Stimulated activated memory B cell treated with anti-CD40 and anti-IgM and Interleukin-4, amounts not matched to agents 10 μg/mL and 1 μg/mL and 100 μg/mL, for 72 hours (primary cell): ENCODE data around the gene EXOC3.

Source experiments
- ATAC-seq: fragments of 150-1000 bp; cut with Tn5 transposase; 2 replicates; pipeline ENCODE4 v1.10.0; 2021
- H3K27ac Mint-ChIP-seq: one replicate; pipeline ENCODE4 v1.8.0; 2022; ENCODE audit warnings: mild to moderate bottlenecking, mixed read lengths
- H3K27me3 Mint-ChIP-seq: one replicate; pipeline ENCODE4 v1.8.0; 2022; ENCODE audit warnings: mixed read lengths
- H3K36me3 Mint-ChIP-seq: one replicate; pipeline ENCODE4 v1.8.0; 2022; ENCODE audit warnings: mixed read lengths
- H3K4me1 Mint-ChIP-seq: one replicate; pipeline ENCODE4 v1.8.0; 2022; ENCODE audit warnings: mixed read lengths
- H3K4me3 Mint-ChIP-seq: one replicate; pipeline ENCODE4 v1.8.0; 2022; ENCODE audit warnings: mild to moderate bottlenecking, moderate library complexity, mixed read lengths
- H3K9me3 Mint-ChIP-seq: one replicate; pipeline ENCODE4 v1.8.0; 2022; ENCODE audit warnings: mixed read lengths

EXOC3 gene

DNA sequence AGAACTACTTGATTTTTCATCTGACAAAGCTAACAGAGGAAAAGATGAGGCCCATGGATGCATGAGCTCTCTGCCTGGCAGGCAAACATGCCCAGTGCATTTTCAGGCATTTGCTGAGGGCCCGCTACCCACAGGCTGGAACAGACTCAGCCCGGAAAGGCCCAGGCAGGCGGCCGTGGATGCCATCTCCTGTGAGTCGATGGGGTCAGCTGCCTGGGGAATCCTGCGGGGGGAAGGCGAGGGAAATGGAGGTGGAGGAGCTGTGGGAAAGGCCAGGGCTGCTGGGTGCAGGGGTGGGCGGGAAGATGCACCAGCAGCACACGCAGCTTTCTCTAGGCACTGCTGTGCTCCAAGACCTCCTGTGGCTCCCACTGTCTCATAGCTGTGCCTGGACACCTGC lies 67.5 kb downstream of the EXOC3 start:
- H3K27me3 Mint-ChIP-seq = peaks cover 47% of the 10 kb centered on the region
- no peak for ATAC-seq
- no peak overlapping the region for H3K27ac Mint-ChIP-seq
- H3K4me1 Mint-ChIP-seq = no peaks in the 10 kb centered on the region
- peaks cover 5% of the 10 kb centered on the region for H3K9me3 Mint-ChIP-seq
- H3K36me3 Mint-ChIP-seq = peaks cover 4% of the 10 kb centered on the region
- no peak overlapping the region for H3K4me3 Mint-ChIP-seq

- ATAC-seq = no peak
- H3K36me3 Mint-ChIP-seq = peaks cover 4% of the 10 kb centered on the region
- H3K27ac Mint-ChIP-seq = no peak overlapping the region
- peaks cover 5% of the 10 kb centered on the region for H3K9me3 Mint-ChIP-seq
- no peak overlapping the region for H3K4me3 Mint-ChIP-seq
- H3K4me1 Mint-ChIP-seq = no peaks in the 10 kb centered on the region
- peaks cover 56% of the 10 kb centered on the region for H3K27me3 Mint-ChIP-seq
These were observed 68.5 kb downstream of the EXOC3 start for GRCh38 chr5:511476-511875.

- ATAC-seq = peak; percentile 18
- Mint-ChIP-seq H3K27ac (no peak overlapping the region), H3K9me3 (peaks cover 11% of the 10 kb centered on the region), H3K27me3 (peaks cover 67% of the 10 kb centered on the region), H3K36me3 (peaks cover 11% of the 10 kb centered on the region), H3K4me1 (no peaks in the 10 kb centered on the region), H3K4me3 (no peak overlapping the region)
These were observed 70.5 kb downstream of the EXOC3 start for GRCh38 chr5:513216-514100.

DNA sequence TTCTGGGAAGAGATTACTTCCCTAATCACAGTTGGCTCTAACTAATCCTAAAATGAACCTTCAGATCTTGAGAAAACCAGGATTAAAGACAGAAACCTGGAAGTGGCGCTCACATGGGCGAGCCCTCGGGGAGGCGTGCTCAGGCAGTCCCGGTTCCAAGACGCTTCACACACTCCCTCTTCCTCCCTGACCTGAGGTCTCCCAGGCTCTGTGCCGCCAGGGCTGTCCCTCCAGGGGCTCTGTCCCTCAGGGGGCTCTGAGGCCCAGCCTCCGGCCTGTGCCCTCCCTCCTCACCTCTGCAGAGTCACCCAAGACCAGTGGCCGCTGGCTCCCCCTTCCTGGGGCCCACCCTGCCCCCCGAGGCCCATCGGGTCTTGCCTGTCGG lies 71.1 kb downstream of the EXOC3 start:
- Mint-ChIP-seq H3K27ac (no peak overlapping the region), H3K36me3 (peaks cover 11% of the 10 kb centered on the region), H3K4me3 (no peak overlapping the region), H3K9me3 (peaks cover 11% of the 10 kb centered on the region), H3K27me3 (peaks cover 65% of the 10 kb centered on the region), H3K4me1 (no peaks in the 10 kb centered on the region)
- ATAC-seq = peak; percentile 3

DNA sequence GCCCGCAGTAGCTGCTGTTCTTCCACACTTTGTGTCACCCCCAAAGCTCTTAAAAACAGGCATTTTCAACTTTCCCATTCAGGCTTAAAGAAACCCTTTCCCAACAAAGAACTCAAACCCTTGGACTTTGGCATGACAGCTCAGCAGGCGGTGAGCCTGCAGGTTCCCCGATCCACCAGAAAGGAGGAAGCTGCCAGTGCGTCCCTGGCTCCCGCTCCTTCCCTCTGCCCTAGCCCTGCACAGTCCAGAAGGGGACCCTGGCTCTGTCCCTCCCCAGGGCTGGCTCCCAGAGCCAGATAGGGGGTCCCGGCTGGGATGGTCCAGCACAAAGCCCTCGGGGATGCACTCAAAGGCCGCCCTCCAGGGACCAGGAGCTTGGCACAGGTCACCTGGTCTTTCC lies 71.7 kb downstream of the EXOC3 start:
- Mint-ChIP-seq H3K27ac (no peak overlapping the region), H3K27me3 (peaks cover 62% of the 10 kb centered on the region), H3K9me3 (peaks cover 11% of the 10 kb centered on the region), H3K4me3 (no peak overlapping the region), H3K4me1 (no peaks in the 10 kb centered on the region), H3K36me3 (peaks cover 11% of the 10 kb centered on the region)
- no peak for ATAC-seq

GRCh38 chr5:515273-515836 lies 72.4 kb downstream of the EXOC3 start:
- Mint-ChIP-seq H3K27ac (no peak overlapping the region), H3K4me3 (no peak overlapping the region), H3K9me3 (peaks cover 11% of the 10 kb centered on the region), H3K27me3 (peaks cover 61% of the 10 kb centered on the region), H3K4me1 (no peaks in the 10 kb centered on the region), H3K36me3 (peaks cover 11% of the 10 kb centered on the region)
- ATAC-seq = no peak

GRCh38 chr5:516338-516925 lies 73.5 kb downstream of the EXOC3 start:
- Mint-ChIP-seq H3K27ac (no peak overlapping the region), H3K4me1 (no peaks in the 10 kb centered on the region), H3K4me3 (no peak overlapping the region), H3K27me3 (peaks cover 62% of the 10 kb centered on the region), H3K36me3 (peaks cover 11% of the 10 kb centered on the region), H3K9me3 (peaks cover 11% of the 10 kb centered on the region)
- no peak for ATAC-seq
